H54 (cell line): ENCODE data around the gene TLE2.
"Not testable (repeated sequence)": the region's sequence is repeated elsewhere in the genome, so short reads cannot be mapped to it uniquely, and the experiment has no call there.

Experiments
- DNase-seq: peaks from one replicate; pipeline ENCODE4 v3.0.0; 2011; ENCODE audit warnings: low spot score, mixed read lengths; ENCODE audit not compliant: insufficient read length
- FAIRE-seq: peaks from 3 replicates; lab custom pipeline; 2011; peaks lifted over from hg19 to GRCh38; lab: Jason Lieb, UNC
- POLR2A ChIP-seq: IDR thresholded peaks from 2 replicates; pipeline ENCODE4 v1.6.1; 2011; ENCODE audit warnings: low read depth, mild to moderate bottlenecking, low read length

The TLE2 gene

GRCh38 chr19:3004522-3004921 lies 24.6 kb downstream of the TLE2 start:
- TF ChIP-seq POLR2A: no peak
- FAIRE-seq: no peak
- DNase-seq: no peak

- FAIRE-seq (no peak), DNase-seq (no peak)
- TF ChIP-seq POLR2A: no peak
These were observed 26.0 kb downstream of the TLE2 start for GRCh38 chr19:3003046-3003445.

- DNase-seq (no peak), FAIRE-seq (no peak)
- no peak for TF ChIP-seq POLR2A
These were observed 27.8 kb downstream of the TLE2 start for GRCh38 chr19:3001235-3001800.

GRCh38 chr19:2998642-2999041 lies 30.4 kb downstream of the TLE2 start:
- no peak for DNase-seq
- FAIRE-seq: no peak
- no peak for TF ChIP-seq POLR2A

DNA sequence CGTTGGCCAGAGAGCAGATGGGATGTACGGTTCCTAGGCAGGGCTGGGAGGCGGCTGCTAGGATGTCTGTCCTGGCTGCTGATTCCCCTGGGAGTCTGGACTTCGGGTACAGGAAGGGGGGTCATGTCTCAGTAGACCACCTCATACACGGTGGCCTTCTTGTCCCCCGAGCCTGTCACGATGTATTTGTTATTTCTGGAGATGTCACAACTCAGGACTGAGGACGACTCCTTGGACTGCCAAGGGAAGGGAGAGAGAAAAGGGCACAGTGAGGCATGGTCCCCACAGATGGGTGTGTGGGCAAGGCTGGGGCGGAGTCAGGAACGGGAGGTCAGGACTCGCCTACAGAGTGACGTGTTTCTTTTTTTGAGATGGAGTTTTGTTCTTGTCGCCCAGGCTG lies 31.4 kb downstream of the TLE2 start:
- no peak for TF ChIP-seq POLR2A
- DNase-seq: no peak
- no peak for FAIRE-seq

DNA sequence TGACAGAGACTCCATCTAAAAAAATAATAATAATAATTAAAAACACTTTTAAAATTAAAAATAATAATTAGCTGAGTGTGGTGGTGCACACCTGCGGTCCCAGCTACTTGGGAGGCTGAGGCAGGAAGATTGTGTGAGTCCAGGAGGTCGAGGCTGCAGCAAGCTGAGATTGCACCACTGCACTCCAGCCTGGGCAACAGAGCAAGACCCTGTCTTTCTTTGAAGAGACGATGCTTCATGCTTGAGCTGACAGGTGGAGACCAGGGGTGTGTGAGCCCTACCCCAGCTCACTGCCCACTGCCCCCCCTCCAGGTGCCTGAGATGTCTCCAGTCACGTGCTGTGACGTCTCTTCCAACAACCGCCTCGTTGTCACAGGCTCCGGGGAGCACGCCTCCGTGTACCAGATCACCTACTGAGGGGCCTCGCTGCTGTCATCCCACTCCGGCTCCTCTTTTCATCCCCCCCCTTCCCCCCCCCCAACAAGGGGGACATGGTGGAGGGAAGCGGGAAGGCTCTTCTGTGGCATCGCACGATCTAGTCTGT lies 34.4 kb downstream of the TLE2 start:
- FAIRE-seq (no peak), DNase-seq (no peak)
- TF ChIP-seq POLR2A: no peak

DNA sequence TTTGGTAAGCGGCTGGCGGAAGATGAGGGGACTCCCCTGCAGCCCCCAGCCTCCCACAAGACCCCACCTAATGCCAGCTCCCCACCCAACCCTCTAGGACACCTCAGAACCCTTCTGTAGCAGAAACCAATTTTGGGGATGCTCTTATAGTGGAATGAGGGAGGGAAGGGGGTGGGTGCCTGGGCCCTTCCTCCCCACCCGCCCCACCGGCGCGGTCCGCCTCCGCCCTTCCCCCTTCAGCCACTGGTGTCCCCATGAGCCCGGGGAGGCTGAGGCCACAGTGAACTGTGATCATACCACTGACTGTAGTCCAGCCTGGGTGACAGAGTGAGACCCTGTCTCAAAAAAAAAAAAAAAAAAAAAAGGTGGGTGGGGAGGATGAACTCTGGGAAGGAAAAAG lies 35.5 kb downstream of the TLE2 start:
- TF ChIP-seq POLR2A: no peak

DNA sequence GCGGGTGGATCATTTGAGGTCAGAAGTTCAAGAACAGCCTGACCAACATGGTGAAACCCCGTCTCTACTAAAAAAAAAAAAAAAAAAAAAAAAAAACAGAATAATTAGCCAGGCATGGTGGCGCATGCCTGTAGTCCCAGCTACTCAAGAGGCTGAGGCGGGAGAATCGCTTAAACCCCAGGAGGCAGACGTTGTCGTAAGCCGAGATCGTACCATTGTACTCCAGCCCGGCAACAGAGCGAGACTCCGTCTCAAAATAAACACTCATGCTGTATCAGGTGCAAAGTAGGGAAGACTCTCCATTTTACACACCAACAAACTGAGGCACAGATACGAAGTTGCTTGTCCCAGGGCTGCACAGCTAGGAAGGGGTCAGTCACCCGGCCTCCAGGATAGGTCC lies 36.1 kb downstream of the TLE2 start:
- TF ChIP-seq POLR2A: no peak
- DNase-seq (no peak), FAIRE-seq (no peak)

More for the DNA sequence above, 35.5 kb downstream of the TLE2 start:
- FAIRE-seq: no peak
- no peak for DNase-seq

- DNase-seq, FAIRE-seq: not testable (repeated sequence)
These were observed 36.7 kb downstream of the TLE2 start for GRCh38 chr19:2992333-2992732.

DNA sequence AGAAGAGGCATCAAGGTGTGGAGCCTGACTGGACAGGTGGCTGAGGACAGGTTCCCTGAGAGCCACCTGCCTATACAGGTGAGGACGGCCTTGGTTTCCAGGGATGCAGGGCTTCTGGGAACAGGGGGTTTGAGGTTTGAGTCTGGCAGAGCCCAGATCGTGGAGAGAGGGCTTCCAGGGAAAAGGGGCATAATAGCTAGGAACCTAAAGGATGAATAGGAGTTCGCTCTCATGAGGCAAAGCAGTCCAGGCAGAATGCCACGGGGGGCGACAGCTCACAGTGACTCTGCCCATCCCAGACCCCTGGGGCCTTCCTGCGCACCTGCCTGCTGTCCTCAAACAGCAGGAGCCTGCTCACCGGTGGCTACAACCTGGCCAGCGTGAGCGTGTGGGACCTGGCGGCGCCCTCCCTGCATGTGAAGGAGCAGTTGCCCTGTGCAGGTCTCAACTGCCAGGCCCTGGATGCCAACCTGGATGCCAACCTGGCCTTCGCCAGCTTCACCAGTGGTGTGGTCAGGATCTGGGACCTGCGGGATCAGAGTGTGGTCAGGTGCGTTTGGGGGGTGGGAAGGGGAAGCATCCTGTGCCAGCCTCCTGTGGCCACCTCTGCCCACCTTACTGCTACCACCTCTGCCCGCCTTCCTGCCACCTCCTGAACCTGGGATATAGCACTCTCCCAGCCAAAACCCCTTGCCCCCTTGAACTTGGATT lies 39.7 kb downstream of the TLE2 start:
- 0 out of 2 replicates have a peak, but pooled peaks have one; percentile 6 for TF ChIP-seq POLR2A
- no peak for DNase-seq
- no peak for FAIRE-seq

- DNase-seq: no peak
- no peak for TF ChIP-seq POLR2A
- no peak for FAIRE-seq
These were observed 40.5 kb downstream of the TLE2 start for GRCh38 chr19:2988568-2988967.

DNA sequence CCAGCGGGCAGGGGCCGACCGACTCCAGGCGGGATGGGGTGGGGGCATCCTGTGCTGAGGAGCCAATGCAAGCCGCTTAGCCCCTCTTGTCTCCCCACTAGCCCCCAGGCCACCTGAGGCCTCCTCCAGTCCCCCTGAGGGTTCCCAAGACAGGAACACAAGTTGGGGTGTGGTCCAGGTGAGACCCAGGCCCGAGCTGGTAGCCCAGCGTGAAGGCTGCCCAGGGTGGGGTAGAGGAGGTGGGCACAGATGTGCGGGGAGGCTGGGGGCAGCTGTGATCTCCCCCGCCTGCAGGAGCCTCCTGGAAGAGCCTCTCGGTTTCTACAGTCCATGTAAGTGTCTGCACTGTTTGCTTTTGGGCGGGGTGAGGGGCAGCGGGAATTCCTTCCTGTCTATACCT lies 41.3 kb downstream of the TLE2 start:
- TF ChIP-seq POLR2A: no peak
- DNase-seq: no peak
- no peak for FAIRE-seq

DNA sequence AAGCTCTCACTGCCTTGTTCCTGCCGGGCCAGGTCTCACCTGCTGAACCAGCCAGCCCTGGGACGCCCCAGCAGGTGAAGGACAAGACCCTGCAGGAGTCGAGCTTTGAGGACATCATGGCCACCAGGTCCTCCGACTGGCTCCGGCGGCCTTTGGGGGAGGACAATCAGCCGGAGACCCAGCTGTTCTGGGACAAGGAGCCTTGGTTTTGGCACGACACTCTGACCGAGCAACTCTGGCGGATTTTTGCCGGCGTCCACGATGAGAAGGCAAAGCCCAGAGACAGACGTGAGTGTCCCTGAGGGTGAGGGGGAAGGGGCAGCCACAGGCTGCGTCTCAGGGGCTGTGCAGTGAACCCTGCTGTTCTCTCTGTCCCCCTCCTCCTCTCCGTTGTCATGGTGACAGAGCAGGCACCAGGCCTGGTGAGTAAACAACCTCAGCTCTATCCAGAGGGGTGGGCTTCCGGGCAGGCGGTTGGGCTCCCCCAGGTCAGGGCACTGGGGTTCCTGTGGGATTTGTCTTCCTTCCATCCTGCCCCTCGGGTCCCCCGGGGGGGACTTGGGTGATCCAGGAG lies 42.0 kb downstream of the TLE2 start:
- no peak for TF ChIP-seq POLR2A
- FAIRE-seq: no peak
- DNase-seq: no peak

DNA sequence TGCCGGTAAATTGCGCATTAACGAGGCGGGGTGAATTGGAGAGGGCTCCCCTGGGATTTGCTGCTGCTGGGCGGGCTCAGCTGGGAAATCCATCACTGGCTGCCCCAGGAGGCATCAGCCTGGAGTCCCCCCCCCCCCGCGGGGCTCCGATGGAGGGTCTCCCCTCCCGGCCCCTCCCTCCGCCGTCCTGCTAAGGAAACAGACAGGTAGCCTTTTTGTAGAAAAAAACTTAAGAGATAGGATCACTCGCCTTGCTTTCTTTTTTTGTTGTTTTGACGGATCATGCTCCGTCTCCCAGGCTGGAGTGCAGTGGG lies 44.9 kb downstream of the TLE2 start:
- DNase-seq (no peak), FAIRE-seq (no peak)
- no peak for TF ChIP-seq POLR2A
